PFSK-1 (cell line): ENCODE results near the gene KLF13.

Source experiments
- POLR2AphosphoS5 ChIP-seq: IDR thresholded peaks from 2 replicates; pipeline ENCODE4 v1.6.1; 2012; ENCODE audit warnings: low read depth, mild to moderate bottlenecking, control low read depth, low read length, moderate library complexity
- SIN3A ChIP-seq: IDR thresholded peaks from 2 replicates; pipeline ENCODE4 v1.6.1; 2012; ENCODE audit warnings: mild to moderate bottlenecking, low read length, moderate library complexity, borderline replicate concordance; ENCODE audit not compliant: insufficient read depth
- TAF1 ChIP-seq: IDR thresholded peaks from 2 replicates; pipeline ENCODE4 v1.6.1; 2012; ENCODE audit warnings: low read length, control low read depth, borderline replicate concordance; ENCODE audit not compliant: insufficient read depth
- TF ChIP-seq, protein P1 (sequence below), 2 experiments: IDR thresholded peaks; 2 replicates each; pipeline versions ENCODE4 v1.6.1 to v1.8.0; 2011 to 2012; ENCODE audit warnings: low read depth in 2 of 2, low read length in 2 of 2, control low read depth in 1 of 2, inconsistent platforms in 1 of 2, mild to moderate bottlenecking in 1 of 2, moderate library complexity in 1 of 2; ENCODE audit not compliant: insufficient read depth in 1 of 2

DNA sequence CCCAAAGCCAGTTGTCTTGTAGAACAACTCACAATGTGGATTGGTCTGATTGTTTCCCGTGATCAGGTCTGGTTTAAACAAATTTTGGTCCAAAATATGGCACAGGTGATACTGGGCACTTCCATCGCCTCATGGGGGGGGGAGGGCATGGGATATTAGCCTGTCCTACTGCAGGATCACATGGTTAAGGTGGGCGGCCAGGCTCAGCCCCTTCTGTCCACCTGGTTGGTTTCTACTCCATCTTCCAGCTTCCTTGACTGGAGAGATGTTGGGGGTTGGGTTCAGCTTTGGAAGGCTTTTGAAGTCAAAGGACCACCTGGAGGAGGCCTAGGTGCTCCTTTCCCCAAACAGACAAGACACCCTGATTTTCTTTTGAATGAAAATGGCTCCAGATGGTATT lies 7.2 kb downstream of the KLF13 start:
- TF ChIP-seq POLR2AphosphoS5 (no peak), TAF1 (no peak), SIN3A (no peak)
- TF ChIP-seq, protein P1, sequence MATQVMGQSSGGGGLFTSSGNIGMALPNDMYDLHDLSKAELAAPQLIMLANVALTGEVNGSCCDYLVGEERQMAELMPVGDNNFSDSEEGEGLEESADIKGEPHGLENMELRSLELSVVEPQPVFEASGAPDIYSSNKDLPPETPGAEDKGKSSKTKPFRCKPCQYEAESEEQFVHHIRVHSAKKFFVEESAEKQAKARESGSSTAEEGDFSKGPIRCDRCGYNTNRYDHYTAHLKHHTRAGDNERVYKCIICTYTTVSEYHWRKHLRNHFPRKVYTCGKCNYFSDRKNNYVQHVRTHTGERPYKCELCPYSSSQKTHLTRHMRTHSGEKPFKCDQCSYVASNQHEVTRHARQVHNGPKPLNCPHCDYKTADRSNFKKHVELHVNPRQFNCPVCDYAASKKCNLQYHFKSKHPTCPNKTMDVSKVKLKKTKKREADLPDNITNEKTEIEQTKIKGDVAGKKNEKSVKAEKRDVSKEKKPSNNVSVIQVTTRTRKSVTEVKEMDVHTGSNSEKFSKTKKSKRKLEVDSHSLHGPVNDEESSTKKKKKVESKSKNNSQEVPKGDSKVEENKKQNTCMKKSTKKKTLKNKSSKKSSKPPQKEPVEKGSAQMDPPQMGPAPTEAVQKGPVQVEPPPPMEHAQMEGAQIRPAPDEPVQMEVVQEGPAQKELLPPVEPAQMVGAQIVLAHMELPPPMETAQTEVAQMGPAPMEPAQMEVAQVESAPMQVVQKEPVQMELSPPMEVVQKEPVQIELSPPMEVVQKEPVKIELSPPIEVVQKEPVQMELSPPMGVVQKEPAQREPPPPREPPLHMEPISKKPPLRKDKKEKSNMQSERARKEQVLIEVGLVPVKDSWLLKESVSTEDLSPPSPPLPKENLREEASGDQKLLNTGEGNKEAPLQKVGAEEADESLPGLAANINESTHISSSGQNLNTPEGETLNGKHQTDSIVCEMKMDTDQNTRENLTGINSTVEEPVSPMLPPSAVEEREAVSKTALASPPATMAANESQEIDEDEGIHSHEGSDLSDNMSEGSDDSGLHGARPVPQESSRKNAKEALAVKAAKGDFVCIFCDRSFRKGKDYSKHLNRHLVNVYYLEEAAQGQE (IDR thresholded peaks at IDR 0.05; ENCODE audit: insufficient read depth in 1 of 2, low read depth in 2 of 2, low read length in 2 of 2): no peak
